IMR-90 (cell line): Measurements from ENCODE around the gene HORMAD2.

ENCODE experiments used
- BHLHE40 ChIP-seq: fragments of 150-350 bp; IDR thresholded peaks from 2 replicates; pipeline ENCODE4 v1.6.1; 2016; ENCODE audit warnings: mild to moderate bottlenecking, low read depth, low read length
- CEBPB ChIP-seq: IDR thresholded peaks from 2 replicates; pipeline ENCODE4 v1.6.1; 2012; ENCODE audit warnings: low read depth, low read length, improper control_type of control experiment
- CTCF ChIP-seq: conservative IDR thresholded peaks from 2 replicates; pipeline ENCODE4 v1.5.1; 2012; ENCODE audit warnings: mild to moderate bottlenecking, low read depth, low read length, improper control_type of control experiment
- FOS ChIP-seq: fragments of 150-350 bp; IDR thresholded peaks from 2 replicates; pipeline ENCODE4 v1.6.1; 2016; ENCODE audit warnings: low read depth, low read length
- MXI1 ChIP-seq: IDR thresholded peaks from 2 replicates; pipeline ENCODE4 v1.6.1; 2012; ENCODE audit warnings: low read depth, mild to moderate bottlenecking, low read length, moderate library complexity, borderline replicate concordance
- POLR2A ChIP-seq: IDR thresholded peaks from 2 replicates; pipeline ENCODE4 v1.6.1; 2012; ENCODE audit warnings: mild to moderate bottlenecking, low read depth, low read length
- RAD21 ChIP-seq: IDR thresholded peaks from 2 replicates; pipeline ENCODE4 v1.6.1; 2012; ENCODE audit warnings: low read length, improper control_type of control experiment
- RCOR1 ChIP-seq: IDR thresholded peaks from 2 replicates; pipeline ENCODE4 v1.6.1; 2012; ENCODE audit warnings: mild to moderate bottlenecking, low read length, improper control_type of control experiment; ENCODE audit not compliant: insufficient replicate concordance
- SMC3 ChIP-seq: fragments of 150-350 bp; IDR thresholded peaks from 2 replicates; pipeline ENCODE4 v1.6.1; 2016; ENCODE audit warnings: low read depth, mild to moderate bottlenecking, antibody characterized with exemption, low read length, moderate library complexity
- TF ChIP-seq, protein P1 (sequence below): fragments of 150-350 bp; IDR thresholded peaks from 2 replicates; pipeline ENCODE4 v1.6.1; 2017; ENCODE audit warnings: mild to moderate bottlenecking, antibody characterized with exemption, low read length, low read depth
- TF ChIP-seq, protein P2 (sequence below): fragments of 150-350 bp; IDR thresholded peaks from 2 replicates; pipeline ENCODE4 v1.6.1; 2016; ENCODE audit warnings: low read depth, mild to moderate bottlenecking, low read length, moderate library complexity, borderline replicate concordance

- TF ChIP-seq POLR2A (no peak), CTCF (no peak), MXI1 (no peak), RCOR1 (no peak), BHLHE40 (no peak), FOS (no peak), RAD21 (no peak), CEBPB (no peak), SMC3 (no peak)
- TF ChIP-seq, protein P1, sequence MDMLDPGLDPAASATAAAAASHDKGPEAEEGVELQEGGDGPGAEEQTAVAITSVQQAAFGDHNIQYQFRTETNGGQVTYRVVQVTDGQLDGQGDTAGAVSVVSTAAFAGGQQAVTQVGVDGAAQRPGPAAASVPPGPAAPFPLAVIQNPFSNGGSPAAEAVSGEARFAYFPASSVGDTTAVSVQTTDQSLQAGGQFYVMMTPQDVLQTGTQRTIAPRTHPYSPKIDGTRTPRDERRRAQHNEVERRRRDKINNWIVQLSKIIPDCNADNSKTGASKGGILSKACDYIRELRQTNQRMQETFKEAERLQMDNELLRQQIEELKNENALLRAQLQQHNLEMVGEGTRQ, result no peak
- TF ChIP-seq, protein P2, sequence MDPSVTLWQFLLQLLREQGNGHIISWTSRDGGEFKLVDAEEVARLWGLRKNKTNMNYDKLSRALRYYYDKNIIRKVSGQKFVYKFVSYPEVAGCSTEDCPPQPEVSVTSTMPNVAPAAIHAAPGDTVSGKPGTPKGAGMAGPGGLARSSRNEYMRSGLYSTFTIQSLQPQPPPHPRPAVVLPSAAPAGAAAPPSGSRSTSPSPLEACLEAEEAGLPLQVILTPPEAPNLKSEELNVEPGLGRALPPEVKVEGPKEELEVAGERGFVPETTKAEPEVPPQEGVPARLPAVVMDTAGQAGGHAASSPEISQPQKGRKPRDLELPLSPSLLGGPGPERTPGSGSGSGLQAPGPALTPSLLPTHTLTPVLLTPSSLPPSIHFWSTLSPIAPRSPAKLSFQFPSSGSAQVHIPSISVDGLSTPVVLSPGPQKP, result no peak
Observed at GRCh38 chr22:30062950-30063349, 17.3 kb upstream of the HORMAD2 start.
